Activated T-helper 1 cell treated with anti-CD3 and anti-CD28 coated beads, Interleukin-2, amount 50 U/mL, for 16 hours (primary cell): Measurements from ENCODE around the gene BSX.

Experiments
- DNase-seq, 2 donors: peaks; one replicate each; pipeline ENCODE4 v3.0.0-alpha.2; 2020; ENCODE audit warnings: low read depth in 1 of 2, low spot score in 1 of 2

BSX gene

GRCh38 chr11:122981388-122982264, at the start of gene BSX:
Gene BSX, minus strand, starts transcription at chr11:122981834. Its CDS starts 163 bp downstream, at chr11:122981671.
- DNase-seq, result peak; percentile 18 to 19

- no peak for DNase-seq
These were observed 48.9 kb upstream of the BSX start for GRCh38 chr11:123030517-123030916.

- no peak for DNase-seq
These were observed 39.3 kb upstream of the BSX start for GRCh38 chr11:123020968-123021367.

DNA sequence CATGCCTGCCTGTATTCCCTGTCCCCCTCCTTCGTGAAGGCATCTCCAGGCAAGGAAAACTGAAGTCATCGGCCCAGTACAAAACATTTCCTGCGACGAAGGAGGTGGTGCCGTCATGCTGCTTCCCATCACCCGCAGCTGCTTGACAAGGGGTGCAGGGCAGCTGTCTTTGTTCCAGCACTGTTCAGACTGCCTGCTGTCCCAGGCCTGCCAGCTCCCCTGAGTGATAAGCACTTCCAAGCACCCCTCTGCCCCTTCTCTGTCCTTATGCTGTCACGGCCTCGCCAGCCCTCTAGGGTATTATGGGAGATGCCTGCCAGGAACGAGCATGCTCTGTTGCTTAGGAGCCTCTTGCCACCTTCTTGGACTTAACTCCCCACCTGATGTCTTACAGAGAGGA, 37.1 kb upstream of the BSX start:
- no peak for DNase-seq

- no peak for DNase-seq
These were observed 29.9 kb upstream of the BSX start for GRCh38 chr11:123011510-123011909.

DNA sequence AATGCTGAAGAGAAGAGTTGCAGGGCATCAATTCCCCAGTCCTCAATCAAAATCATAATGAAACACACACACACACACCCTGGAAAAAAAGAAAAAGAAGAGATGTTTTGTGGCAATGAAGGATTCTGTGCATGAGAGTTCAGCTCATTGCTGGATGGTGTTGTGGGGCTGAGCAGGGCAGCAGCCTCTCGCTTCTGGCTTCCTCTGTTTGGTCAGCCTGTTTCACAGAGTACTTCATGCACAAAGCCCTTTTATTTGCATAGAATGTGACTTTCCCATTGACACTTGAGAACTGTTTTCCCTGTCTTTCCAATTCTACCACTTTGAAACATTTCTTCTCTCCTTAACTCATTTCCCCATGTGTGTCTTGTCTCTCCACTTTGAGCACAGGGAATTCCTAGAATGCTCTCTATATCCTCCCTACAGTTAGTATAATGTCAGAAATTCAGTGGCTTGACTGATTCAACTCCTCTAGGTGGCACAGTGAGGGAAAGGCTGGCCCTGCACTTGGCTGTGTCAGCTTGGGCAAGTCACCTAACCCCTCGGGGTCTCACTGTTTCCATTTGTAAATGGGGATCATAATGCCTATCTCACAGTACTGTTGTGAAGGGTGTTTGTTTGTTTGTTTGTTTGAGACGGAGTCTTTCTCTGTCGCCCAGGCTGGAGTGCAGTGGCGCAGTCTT, 25.4 kb upstream of the BSX start:
- DNase-seq, result no peak

- DNase-seq, result no peak
These were observed 19.1 kb upstream of the BSX start for GRCh38 chr11:123000721-123001120.

DNA sequence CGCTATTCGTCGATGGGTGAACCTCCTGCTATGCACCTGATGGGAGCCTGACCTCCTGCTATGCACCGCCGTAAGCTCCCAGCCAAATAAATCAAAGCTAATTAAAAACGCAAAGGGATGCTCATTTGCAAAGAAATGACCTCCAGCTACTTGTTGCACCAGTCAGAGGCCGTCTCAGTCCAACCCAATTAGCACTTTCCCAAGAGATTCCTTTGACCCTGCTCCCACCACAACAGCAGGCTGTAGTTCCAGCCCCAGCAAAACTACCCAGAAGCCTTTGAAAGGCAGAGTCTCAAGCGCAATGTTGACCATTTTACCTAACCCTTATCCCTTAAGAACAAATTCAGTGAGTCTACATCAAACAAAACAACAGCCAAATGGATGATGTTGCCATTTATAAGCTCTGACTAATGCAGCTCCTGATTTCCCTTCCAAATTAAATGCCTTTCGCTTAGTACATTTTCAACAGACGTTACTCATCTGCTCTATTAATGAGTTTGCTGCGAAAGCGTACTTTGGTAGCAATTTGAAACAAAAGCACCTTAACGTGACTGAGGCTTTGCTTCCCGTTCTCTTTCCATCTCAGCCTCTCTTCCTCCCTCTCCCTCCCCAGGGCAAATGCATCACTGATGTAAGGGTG, 17.2 kb upstream of the BSX start:
- DNase-seq, result no peak

DNA sequence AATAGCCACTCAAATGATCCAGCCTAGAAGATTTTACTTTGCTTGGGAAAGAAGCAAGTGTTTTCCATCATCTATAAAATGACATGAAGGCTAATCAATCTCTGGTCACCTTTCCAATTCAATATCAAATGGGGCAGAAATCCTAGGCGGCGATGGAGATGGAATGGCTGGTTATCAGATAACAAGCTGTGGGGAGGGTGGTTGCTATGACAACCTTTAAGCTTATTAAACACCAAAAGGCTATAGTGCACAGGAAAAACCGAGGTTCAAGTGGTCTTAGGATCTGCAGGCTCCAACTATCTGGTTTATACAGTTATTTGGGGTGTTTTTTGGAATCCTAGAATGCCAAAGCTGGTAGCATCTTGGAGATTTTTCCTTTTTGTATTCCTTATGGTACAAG, 13.9 kb upstream of the BSX start:
- DNase-seq, result no peak

GRCh38 chr11:122984186-122985011, 2.8 kb upstream of the BSX start:
- no peak for DNase-seq

- DNase-seq, result no peak
These were observed 2.0 kb upstream of the BSX start for GRCh38 chr11:122983438-122984185.

DNA sequence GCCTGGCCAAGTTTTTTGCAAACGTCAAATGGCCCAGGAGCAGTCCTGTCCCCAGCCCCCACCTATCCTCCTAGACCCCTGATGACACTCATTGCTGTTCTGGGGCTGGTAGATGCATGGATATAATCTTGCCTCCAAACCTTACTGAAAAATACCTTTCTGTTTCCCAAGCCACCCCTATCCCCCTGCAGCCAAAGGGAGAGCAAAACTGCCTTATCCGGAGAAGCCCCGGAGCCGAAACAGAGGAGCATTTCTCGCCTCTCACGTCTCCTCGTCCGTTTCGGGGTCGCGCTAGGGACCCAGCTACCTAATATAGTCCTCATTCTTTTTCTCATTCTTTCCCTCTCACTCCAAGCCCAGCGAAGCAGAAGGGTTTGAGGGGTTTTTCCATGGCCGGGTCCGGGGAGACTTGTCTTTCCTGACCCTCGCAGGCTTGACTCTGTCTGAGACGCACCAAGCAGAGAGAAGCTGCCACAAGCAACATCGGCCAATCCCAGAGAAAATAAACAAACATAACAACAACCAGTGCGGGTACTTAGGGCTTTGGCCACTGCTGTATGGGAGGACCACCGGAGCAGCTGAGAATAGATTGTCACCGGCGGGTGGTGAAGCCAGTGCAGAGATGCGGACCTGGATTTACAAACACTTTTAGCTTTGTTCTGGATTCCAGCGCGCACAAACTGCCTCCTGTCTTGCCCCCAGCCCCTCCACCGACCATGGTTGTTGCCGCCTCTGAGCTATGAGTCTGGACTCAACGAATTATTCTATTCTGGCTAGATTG, 1.6 kb downstream of the BSX start:
- no peak for DNase-seq

- DNase-seq, result no peak
These were observed 2.4 kb downstream of the BSX start for GRCh38 chr11:122979103-122979814.

- no peak for DNase-seq
These were observed 3.4 kb downstream of the BSX start for GRCh38 chr11:122978299-122978620.

DNA sequence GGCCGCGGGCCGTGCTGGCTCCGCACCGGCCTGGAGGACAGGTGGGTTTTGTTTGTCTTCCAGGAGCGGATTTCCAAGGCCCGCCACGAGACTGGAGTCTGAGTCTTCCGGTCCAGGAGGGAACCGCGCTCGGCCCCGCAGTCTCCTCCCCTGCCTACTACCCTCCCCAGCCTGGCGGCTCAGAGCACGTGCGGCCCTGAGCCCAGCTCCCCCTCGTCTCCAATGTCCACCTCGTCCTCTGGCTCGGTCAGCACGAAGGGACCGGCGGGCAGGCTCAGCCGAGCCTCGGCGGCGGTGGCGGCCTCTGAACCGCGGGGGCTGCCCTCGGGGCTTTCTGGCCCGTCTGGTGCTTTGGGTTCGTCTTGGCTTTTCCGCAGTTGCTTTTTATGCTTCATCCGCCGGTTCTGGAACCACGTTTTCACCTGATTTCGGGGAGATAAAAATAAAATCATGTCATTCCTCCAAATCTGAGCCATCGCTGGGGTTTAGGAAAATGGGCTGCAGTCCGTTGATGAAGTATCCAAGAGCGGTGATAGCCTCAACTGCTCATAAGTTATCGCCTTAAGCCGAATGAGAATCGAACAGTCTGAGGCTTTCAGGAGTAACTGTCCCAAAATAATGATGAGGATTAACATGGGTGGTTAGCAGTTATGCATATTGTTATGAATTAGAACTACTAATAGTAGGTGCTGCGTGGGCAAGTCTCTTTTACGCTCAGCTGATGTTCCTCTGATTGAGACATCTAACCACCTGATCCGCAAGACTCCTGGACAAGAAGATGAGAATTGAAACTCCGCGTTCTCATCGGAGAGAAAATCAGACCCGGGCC, 4.0 kb downstream of the BSX start:
- no peak for DNase-seq

DNA sequence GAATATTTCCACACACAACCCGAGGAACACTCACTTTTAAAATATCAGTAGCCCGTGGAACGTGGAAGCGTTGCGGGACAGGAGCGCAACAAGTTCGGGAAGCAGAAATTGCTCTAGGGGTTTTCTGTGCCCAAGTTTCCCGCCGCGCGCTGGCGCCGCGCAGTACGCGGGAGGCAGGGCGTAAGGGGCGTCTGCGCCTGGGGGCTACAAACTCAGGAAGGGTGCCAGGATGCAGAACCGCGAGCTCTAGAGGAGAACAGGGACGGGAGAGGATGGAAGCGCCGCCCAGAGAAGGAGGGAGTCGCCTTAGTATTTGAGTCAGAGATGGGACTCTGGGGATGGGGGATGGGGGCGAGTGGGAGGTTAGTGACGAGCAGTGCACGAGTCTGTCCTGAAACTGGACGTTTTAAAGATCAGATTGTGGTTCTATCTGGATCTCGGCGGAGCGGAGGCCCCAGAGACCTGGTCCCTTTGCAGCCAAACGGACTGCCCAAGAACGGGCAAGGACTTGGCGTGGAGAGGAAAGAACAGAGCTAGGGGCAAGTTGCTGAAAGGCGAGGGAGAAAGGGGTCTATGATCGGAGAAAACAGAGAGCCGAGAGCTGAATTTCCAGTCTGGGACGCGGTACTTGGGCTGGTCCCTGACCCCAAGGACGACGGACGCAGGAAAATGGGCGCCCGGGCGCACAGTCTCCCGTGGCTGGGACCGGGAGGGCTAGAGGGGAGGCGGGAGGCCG, 4.7 kb downstream of the BSX start:
- no peak for DNase-seq

DNA sequence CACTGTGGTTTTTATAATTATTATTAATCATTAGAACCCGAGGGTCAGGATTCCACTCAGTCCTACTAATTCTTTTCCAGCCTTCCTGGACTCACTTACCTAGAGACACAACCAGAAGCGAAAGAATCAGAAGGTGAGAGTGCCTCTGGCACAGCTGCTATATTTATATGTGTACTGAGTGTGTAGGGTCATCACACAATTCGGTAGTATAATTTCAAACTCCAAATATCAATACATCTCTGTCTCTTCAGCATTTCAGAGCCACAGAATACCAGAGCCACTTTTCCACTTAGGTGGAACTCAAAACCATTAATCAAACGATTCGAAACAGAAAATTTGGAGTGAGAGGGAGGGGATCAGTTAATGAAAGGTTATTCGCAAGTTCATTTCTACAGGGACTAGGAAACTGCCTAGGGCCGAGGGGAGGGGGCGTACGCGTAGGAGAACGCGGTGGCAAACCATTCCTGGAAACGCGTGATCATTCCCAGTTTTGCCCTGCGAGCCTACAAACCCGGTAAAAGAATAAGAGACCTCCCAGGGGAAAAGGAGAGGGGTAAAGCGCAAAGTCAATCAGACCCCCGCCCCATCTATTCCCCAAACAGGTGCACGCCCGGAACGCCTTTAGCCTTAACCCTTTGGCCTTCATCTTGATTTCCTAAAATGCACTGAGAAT, 5.4 kb downstream of the BSX start:
- no peak for DNase-seq
